HCT116 (cell line): ENCODE results near the gene LINC00237. TPM values are rescaled to one million over a fixed set of nuclear protein-coding genes. Genes with fewer than 3 reads are reported as not detected.

ENCODE experiments used
- ATAC-seq: fragments of 200-7000 bp; cut with Tn5 transposase; 2 replicates; pipeline ENCODE4 v1.9.1; 2020; ENCODE audit warnings: mild to moderate bottlenecking, moderate library complexity
- BruUV-seq: library from RNA; stranded (reverse); fragments of 400-500 nt; replicated peaks from 2 replicates; lab custom pipeline; 2021; lab: Mats Ljungman, UMichigan
- CTCF ChIA-PET: fragments of 300-600 bp; sonication (Branson Sonifier 250); formaldehyde crosslinking; loops from one replicate; lab custom pipeline; 2021; ENCODE audit warnings: antibody characterized with exemption; lab: Charles Lee
- POLR2A ChIA-PET: fragments of 300-600, 350-600 bp; sonication (Branson Sonifier 250); formaldehyde crosslinking; loops from one replicate; lab custom pipeline; 2021; ENCODE audit warnings: antibody characterized with exemption; lab: Charles Lee
- RAD21 ChIA-PET, 2 experiments: fragments of 300-600 bp; sonication (Branson Sonifier 250); formaldehyde crosslinking; loops; one replicate each; lab custom pipeline; 2023; ENCODE audit warnings: low total read pairs in 2 of 2; ENCODE audit not compliant: uncharacterized antibody in 2 of 2, unreplicated experiment in 2 of 2, low non-redundant PET in 1 of 2; lab: Charles Lee
- DNase-seq: peaks from one replicate; pipeline ENCODE4 v3.0.0-alpha.2; 2010; ENCODE audit warnings: low read depth, low spot score
- H2AFZ ChIP-seq: fragments of 200-600 bp; shearing (Covaris generic), sonication (generic); 2 replicates; pipeline ENCODE4 v1.6.1; 2017; ENCODE audit warnings: low read depth, mixed run types, mixed read lengths, antibody characterized with exemption, low read length; ENCODE audit not compliant: poor library complexity, severe bottlenecking
- H3K27ac ChIP-seq: 2 replicates; pipeline ENCODE4 v1.5.1; 2012; ENCODE audit warnings: low read depth, low read length
- H3K27me3 ChIP-seq: fragments of 200-600 bp; sonication (generic); 2 replicates; pipeline ENCODE4 v1.6.1; 2016; ENCODE audit warnings: mixed run types, low read length, mixed read lengths; ENCODE audit not compliant: insufficient read depth
- H3K36me3 ChIP-seq, 2 experiments: fragments of 200-500 bp in 1 of 2; fragments of 200-600 bp in 1 of 2; sonication (Bioruptor generic) in 1 of 2; sonication (generic) in 1 of 2; 2 replicates each; pipeline versions ENCODE4 v1.5.1 to v1.6.1; 2014 to 2016; ENCODE audit warnings: low read length in 2 of 2, inconsistent platforms in 1 of 2, mixed read lengths in 1 of 2, mixed run types in 1 of 2; ENCODE audit not compliant: insufficient read depth in 2 of 2, control insufficient read depth in 1 of 2
- H3K4me1 ChIP-seq, 2 experiments: fragments of 200-600 bp in 1 of 2; sonication (generic) in 1 of 2; 2 replicates each; pipeline versions ENCODE4 v1.5.1 to v1.6.1; 2012 to 2017; ENCODE audit warnings: low read length in 2 of 2, inconsistent platforms in 1 of 2, mild to moderate bottlenecking in 1 of 2, mixed read lengths in 1 of 2, mixed run types in 1 of 2, moderate library complexity in 1 of 2; ENCODE audit not compliant: insufficient read depth in 2 of 2, control insufficient read depth in 1 of 2
- H3K4me2 ChIP-seq: fragments of 200-600 bp; sonication (generic); 2 replicates; pipeline ENCODE4 v1.6.1; 2017; ENCODE audit warnings: mixed run types, low read length, mixed read lengths
- H3K4me3 ChIP-seq, 2 experiments: fragments of 200-600 bp in 1 of 2; sonication (generic) in 1 of 2; replicated peaks in 1 of 2; 2 replicates each; pipeline ENCODE4 v1.5.1; 2011 to 2016; ENCODE audit warnings: low read length in 2 of 2, control low read depth in 1 of 2, low read depth in 1 of 2, mild to moderate bottlenecking in 1 of 2, mixed read lengths in 1 of 2, mixed run types in 1 of 2
- H3K79me2 ChIP-seq: fragments of 200-600 bp; sonication (generic); 2 replicates; pipeline ENCODE4 v1.6.1; 2017; ENCODE audit warnings: mild to moderate bottlenecking, mixed run types, low read length, moderate library complexity, mixed read lengths; ENCODE audit not compliant: insufficient read depth
- H3K9ac ChIP-seq: fragments of 200-600 bp; sonication (generic); 2 replicates; pipeline ENCODE4 v1.6.1; 2016; ENCODE audit warnings: low read length, mixed read lengths
- H3K9me2 ChIP-seq: fragments of 200-600 bp; sonication (generic), shearing (Covaris generic); 2 replicates; pipeline ENCODE4 v1.6.1; 2017; ENCODE audit warnings: mixed run types, mild to moderate bottlenecking, moderate library complexity; ENCODE audit not compliant: insufficient read depth
- H3K9me3 ChIP-seq, 2 experiments: fragments of 200-500 bp in 1 of 2; fragments of 200-600 bp in 1 of 2; sonication (Bioruptor generic) in 1 of 2; sonication (generic) in 1 of 2; 2 replicates each; pipeline ENCODE4 v1.6.1; 2014 to 2017; ENCODE audit warnings: low read length in 2 of 2, mixed read lengths in 2 of 2, inconsistent platforms in 1 of 2, low read depth in 1 of 2, mild to moderate bottlenecking in 1 of 2, mixed run types in 1 of 2, moderate library complexity in 1 of 2; ENCODE audit not compliant: control insufficient read depth in 1 of 2, insufficient read depth in 1 of 2
- H4K20me1 ChIP-seq: fragments of 200-600 bp; sonication (generic), shearing (Covaris generic); 2 replicates; pipeline ENCODE4 v1.6.1; 2017; ENCODE audit warnings: mixed run types, mild to moderate bottlenecking, moderate library complexity; ENCODE audit not compliant: insufficient read depth
- CBX3 ChIP-seq: IDR thresholded peaks from 2 replicates; pipeline ENCODE4 v1.6.1; 2012; ENCODE audit warnings: low read depth
- CEBPB ChIP-seq: IDR thresholded peaks from 2 replicates; pipeline ENCODE4 v1.6.1; 2012; ENCODE audit warnings: low read depth
- ELF1 ChIP-seq: IDR thresholded peaks from 2 replicates; pipeline ENCODE4 v1.6.1; 2012; ENCODE audit warnings: low read depth, borderline replicate concordance
- EZH2 ChIP-seq: fragments of 200-600 bp; sonication (generic); IDR thresholded peaks from 2 replicates; pipeline ENCODE4 v1.6.1; 2017; ENCODE audit warnings: antibody characterized with exemption, mixed run types
- FOSL1 ChIP-seq: IDR thresholded peaks from 2 replicates; pipeline ENCODE4 v1.6.1; 2012; ENCODE audit warnings: low read depth
- MAX ChIP-seq: IDR thresholded peaks from 2 replicates; pipeline ENCODE4 v1.6.1; 2012
- POLR2A ChIP-seq: IDR thresholded peaks from 2 replicates; pipeline ENCODE4 v1.7.0; 2011; ENCODE audit warnings: borderline replicate concordance; ENCODE audit not compliant: insufficient read depth, insufficient read length; ENCODE audit errors: extremely low read depth
- POLR2AphosphoS5 ChIP-seq: IDR thresholded peaks from 2 replicates; pipeline ENCODE4 v1.6.1; 2011; ENCODE audit warnings: mild to moderate bottlenecking, low read depth, low read length, moderate library complexity
- SIN3A ChIP-seq: IDR thresholded peaks from 2 replicates; pipeline ENCODE4 v1.6.1; 2012; ENCODE audit warnings: low read depth
- SP1 ChIP-seq: IDR thresholded peaks from 2 replicates; pipeline ENCODE4 v1.6.1; 2012; ENCODE audit warnings: low read depth
- SRF ChIP-seq: IDR thresholded peaks from 2 replicates; pipeline ENCODE4 v1.6.1; 2012; ENCODE audit warnings: low read depth
- TCF7L2 ChIP-seq: IDR thresholded peaks from 2 replicates; pipeline ENCODE4 v1.7.0; 2011; ENCODE audit warnings: borderline replicate concordance, inconsistent platforms; ENCODE audit not compliant: insufficient read depth, insufficient read length; ENCODE audit errors: extremely low read depth
- YY1 ChIP-seq: IDR thresholded peaks from 2 replicates; pipeline ENCODE4 v1.6.1; 2011; ENCODE audit warnings: low read length, low read depth, moderate library complexity, mild to moderate bottlenecking; ENCODE audit not compliant: insufficient replicate concordance; ENCODE audit errors: extremely low read depth
- ZFX ChIP-seq: fragments of 450-650 bp; IDR thresholded peaks from 2 replicates; pipeline ENCODE4 v1.6.1; 2017
- ZNF274 ChIP-seq: fragments of 200-500 bp; sonication (Bioruptor generic); IDR thresholded peaks from 2 replicates; pipeline ENCODE4 v1.6.1; 2014; ENCODE audit warnings: mild to moderate bottlenecking, low read depth, low read length, inconsistent platforms
- intact Hi-C: fragments of 100-400 bp; cut with micrococcal nuclease; formaldehyde crosslinking; loops from 2 replicates; pipeline ENCODE4 v1.10.0; 2022
- total RNA-seq: library from RNA; stranded (reverse); gene quantifications from one replicate; pipeline ENCODE4 v1.2.1, GENCODE V29; 2021; ENCODE audit not compliant: unreplicated experiment
- TF ChIP-seq, protein P1 (sequence below): IDR thresholded peaks from 2 replicates; pipeline ENCODE4 v1.6.1; 2011; ENCODE audit warnings: mild to moderate bottlenecking, low read length, moderate library complexity; ENCODE audit not compliant: insufficient replicate concordance; ENCODE audit errors: extremely low read depth
- TF ChIP-seq, protein P2 (sequence below), 3 experiments: fragments of 200-600 bp in 1 of 3; sonication (generic) in 1 of 3; IDR thresholded peaks in 2 of 3; conservative IDR thresholded peaks in 1 of 3; 2 replicates each; pipeline ENCODE4 v1.5.1; 2012 to 2017; ENCODE audit warnings: low read depth in 2 of 3, low read length in 2 of 3, antibody characterized with exemption in 1 of 3, borderline replicate concordance in 1 of 3, control low read depth in 1 of 3, mild to moderate bottlenecking in 1 of 3, mixed read lengths in 1 of 3, mixed run types in 1 of 3, moderate library complexity in 1 of 3; ENCODE audit not compliant: insufficient read depth in 1 of 3
- TF ChIP-seq, protein P3 (sequence below): IDR thresholded peaks from 2 replicates; pipeline ENCODE4 v1.6.1; 2012
- TF ChIP-seq, protein P4 (sequence below): IDR thresholded peaks from 2 replicates; pipeline ENCODE4 v1.6.1; 2012; ENCODE audit warnings: low read depth

LINC00237 gene
- total RNA-seq, 1 experiment from 2014 or later = not detected

DNA sequence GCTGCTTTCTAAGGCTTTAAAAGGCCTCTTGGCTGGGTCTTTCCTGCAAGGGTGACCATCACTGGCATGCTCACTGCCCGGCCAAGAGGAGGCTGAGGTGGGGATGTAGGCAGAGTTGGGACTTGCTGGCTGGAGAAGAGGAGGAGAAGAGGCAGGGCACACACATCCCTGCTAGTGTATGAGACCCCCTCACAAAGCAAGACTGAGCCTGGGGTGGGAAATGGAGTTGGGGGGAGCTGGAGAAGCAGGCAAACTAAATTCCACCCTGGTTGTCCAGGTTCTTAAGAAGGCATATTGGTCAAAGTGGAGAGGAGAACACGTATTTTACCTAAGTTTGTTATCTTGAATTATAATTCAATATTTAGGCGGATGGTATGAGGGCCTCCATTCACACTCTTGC, 18.0 kb upstream of the LINC00237 start:
- peaks cover 8 to 23% of the 10 kb centered on the region in 2 experiments for H3K4me1 ChIP-seq
- H3K27me3 ChIP-seq = no peaks in the 10 kb centered on the region
- no peaks in the 10 kb centered on the region for H4K20me1 ChIP-seq
- H3K9ac ChIP-seq = no peak overlapping the region
- ChIA-PET POLR2A (no interaction called here), CTCF (no interaction called here), RAD21 (no interaction called here)
- no peaks in the 10 kb centered on the region for H3K9me3 ChIP-seq
- no peak overlapping the region for H3K4me2 ChIP-seq
- no peaks in the 10 kb centered on the region for H3K79me2 ChIP-seq
- DNase-seq = no peak
- no peak for ATAC-seq
- intact Hi-C loops = no loop called here
- no peaks in the 10 kb centered on the region for H3K9me2 ChIP-seq
- H2AFZ ChIP-seq = peak overlapping the region; percentile 29
- H3K27ac ChIP-seq = no peak overlapping the region
- no TSS peak for BruUV-seq
- TF ChIP-seq MAX (no peak), CEBPB (no peak), ELF1 (no peak), EZH2 (no peak), SRF (no peak), TCF7L2 (no peak), CBX3 (no peak), POLR2A (no peak), POLR2AphosphoS5 (no peak), ZFX (no peak), FOSL1 (no peak), SIN3A (no peak), ZNF274 (no peak), SP1 (no peak), YY1 (no peak)
- TF ChIP-seq, protein P1, sequence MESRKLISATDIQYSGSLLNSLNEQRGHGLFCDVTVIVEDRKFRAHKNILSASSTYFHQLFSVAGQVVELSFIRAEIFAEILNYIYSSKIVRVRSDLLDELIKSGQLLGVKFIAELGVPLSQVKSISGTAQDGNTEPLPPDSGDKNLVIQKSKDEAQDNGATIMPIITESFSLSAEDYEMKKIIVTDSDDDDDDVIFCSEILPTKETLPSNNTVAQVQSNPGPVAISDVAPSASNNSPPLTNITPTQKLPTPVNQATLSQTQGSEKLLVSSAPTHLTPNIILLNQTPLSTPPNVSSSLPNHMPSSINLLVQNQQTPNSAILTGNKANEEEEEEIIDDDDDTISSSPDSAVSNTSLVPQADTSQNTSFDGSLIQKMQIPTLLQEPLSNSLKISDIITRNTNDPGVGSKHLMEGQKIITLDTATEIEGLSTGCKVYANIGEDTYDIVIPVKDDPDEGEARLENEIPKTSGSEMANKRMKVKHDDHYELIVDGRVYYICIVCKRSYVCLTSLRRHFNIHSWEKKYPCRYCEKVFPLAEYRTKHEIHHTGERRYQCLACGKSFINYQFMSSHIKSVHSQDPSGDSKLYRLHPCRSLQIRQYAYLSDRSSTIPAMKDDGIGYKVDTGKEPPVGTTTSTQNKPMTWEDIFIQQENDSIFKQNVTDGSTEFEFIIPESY = no peak
- TF ChIP-seq, protein P2, sequence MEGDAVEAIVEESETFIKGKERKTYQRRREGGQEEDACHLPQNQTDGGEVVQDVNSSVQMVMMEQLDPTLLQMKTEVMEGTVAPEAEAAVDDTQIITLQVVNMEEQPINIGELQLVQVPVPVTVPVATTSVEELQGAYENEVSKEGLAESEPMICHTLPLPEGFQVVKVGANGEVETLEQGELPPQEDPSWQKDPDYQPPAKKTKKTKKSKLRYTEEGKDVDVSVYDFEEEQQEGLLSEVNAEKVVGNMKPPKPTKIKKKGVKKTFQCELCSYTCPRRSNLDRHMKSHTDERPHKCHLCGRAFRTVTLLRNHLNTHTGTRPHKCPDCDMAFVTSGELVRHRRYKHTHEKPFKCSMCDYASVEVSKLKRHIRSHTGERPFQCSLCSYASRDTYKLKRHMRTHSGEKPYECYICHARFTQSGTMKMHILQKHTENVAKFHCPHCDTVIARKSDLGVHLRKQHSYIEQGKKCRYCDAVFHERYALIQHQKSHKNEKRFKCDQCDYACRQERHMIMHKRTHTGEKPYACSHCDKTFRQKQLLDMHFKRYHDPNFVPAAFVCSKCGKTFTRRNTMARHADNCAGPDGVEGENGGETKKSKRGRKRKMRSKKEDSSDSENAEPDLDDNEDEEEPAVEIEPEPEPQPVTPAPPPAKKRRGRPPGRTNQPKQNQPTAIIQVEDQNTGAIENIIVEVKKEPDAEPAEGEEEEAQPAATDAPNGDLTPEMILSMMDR (IDR thresholded peaks at IDR 0.05 in 2 of 3, conservative IDR thresholded peaks at IDR 0.05 in 1 of 3; ENCODE audit: borderline replicate concordance in 1 of 3, insufficient read depth in 1 of 3, low read depth in 2 of 3, low read length in 2 of 3) = no peak
- TF ChIP-seq, protein P3, sequence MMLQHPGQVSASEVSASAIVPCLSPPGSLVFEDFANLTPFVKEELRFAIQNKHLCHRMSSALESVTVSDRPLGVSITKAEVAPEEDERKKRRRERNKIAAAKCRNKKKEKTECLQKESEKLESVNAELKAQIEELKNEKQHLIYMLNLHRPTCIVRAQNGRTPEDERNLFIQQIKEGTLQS = no peak
- TF ChIP-seq, protein P4, sequence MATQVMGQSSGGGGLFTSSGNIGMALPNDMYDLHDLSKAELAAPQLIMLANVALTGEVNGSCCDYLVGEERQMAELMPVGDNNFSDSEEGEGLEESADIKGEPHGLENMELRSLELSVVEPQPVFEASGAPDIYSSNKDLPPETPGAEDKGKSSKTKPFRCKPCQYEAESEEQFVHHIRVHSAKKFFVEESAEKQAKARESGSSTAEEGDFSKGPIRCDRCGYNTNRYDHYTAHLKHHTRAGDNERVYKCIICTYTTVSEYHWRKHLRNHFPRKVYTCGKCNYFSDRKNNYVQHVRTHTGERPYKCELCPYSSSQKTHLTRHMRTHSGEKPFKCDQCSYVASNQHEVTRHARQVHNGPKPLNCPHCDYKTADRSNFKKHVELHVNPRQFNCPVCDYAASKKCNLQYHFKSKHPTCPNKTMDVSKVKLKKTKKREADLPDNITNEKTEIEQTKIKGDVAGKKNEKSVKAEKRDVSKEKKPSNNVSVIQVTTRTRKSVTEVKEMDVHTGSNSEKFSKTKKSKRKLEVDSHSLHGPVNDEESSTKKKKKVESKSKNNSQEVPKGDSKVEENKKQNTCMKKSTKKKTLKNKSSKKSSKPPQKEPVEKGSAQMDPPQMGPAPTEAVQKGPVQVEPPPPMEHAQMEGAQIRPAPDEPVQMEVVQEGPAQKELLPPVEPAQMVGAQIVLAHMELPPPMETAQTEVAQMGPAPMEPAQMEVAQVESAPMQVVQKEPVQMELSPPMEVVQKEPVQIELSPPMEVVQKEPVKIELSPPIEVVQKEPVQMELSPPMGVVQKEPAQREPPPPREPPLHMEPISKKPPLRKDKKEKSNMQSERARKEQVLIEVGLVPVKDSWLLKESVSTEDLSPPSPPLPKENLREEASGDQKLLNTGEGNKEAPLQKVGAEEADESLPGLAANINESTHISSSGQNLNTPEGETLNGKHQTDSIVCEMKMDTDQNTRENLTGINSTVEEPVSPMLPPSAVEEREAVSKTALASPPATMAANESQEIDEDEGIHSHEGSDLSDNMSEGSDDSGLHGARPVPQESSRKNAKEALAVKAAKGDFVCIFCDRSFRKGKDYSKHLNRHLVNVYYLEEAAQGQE = no peak
- H3K36me3 ChIP-seq = no peaks in the 10 kb centered on the region
- no peak overlapping the region for H3K4me3 ChIP-seq
